ENCODE data around the gene FTSJ3. TPM values are rescaled to one million over a fixed set of nuclear protein-coding genes. Genes with fewer than 3 reads are reported as not detected.

FTSJ3 gene
- total RNA-seq, 1 experiment from 2014 or later = 75.9 TPM

DNA sequence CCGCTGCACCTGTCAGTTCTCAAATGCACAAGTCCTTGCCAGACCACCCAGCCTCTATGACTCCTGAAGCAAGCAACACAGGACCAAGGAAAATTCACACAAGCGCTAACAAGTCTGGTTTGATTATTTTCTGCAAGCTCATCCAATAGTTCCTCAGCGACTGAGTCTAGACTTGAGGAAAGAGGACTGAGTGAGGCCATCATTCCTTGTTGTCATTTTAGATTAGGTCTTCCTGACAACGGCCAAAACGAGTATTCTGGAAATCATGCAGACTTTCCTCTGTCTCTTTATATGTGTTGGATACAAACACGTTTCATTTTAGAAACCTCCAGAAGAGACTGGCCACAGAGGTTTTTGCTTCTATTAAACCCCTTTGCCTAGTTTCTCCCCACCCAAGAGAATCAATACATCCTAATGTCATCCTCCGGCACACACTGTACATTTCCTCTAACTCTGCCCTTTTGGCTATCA, 54.6 kb downstream of the FTSJ3 start:
- peak overlapping the region; percentile 76 for H3K4me3 Mint-ChIP-seq (ENCODE audit: unreplicated experiment)
- TF ChIP-seq, protein P1, sequence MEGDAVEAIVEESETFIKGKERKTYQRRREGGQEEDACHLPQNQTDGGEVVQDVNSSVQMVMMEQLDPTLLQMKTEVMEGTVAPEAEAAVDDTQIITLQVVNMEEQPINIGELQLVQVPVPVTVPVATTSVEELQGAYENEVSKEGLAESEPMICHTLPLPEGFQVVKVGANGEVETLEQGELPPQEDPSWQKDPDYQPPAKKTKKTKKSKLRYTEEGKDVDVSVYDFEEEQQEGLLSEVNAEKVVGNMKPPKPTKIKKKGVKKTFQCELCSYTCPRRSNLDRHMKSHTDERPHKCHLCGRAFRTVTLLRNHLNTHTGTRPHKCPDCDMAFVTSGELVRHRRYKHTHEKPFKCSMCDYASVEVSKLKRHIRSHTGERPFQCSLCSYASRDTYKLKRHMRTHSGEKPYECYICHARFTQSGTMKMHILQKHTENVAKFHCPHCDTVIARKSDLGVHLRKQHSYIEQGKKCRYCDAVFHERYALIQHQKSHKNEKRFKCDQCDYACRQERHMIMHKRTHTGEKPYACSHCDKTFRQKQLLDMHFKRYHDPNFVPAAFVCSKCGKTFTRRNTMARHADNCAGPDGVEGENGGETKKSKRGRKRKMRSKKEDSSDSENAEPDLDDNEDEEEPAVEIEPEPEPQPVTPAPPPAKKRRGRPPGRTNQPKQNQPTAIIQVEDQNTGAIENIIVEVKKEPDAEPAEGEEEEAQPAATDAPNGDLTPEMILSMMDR (IDR thresholded peaks at IDR 0.05; ENCODE audit: insufficient read depth in 1 of 2, low read depth in 1 of 2, low read length in 1 of 2, severe bottlenecking in 1 of 2, unreplicated experiment in 1 of 2) = no peak

More for the DNA sequence above, 54.6 kb downstream of the FTSJ3 start:
- Histone ChIP-seq H3K4me1 (no peaks in the 10 kb centered on the region; the same call in 1 of the 2 replicates), H3K9me3 (no peaks in the 10 kb centered on the region), H3K4me3 (ENCODE audit: low read depth, low read length) (peak overlapping the region; percentile 100), H3K27me3 (replicated peaks; ENCODE audit: control insufficient read depth, insufficient read depth, low read length) (no peaks in the 10 kb centered on the region), H3K36me3 (ENCODE audit: control insufficient read depth, insufficient read depth, low read length) (peaks cover 1% of the 10 kb centered on the region; the same call in 1 of the 2 replicates)
- peaks cover 27% of the 10 kb centered on the region for H3K4me1 Mint-ChIP-seq (ENCODE audit: low read depth, unreplicated experiment)
- H3K36me3 Mint-ChIP-seq (ENCODE audit: insufficient read depth, unreplicated experiment) = peaks cover 89% of the 10 kb centered on the region
- peaks cover 9% of the 10 kb centered on the region for H3K9me3 Mint-ChIP-seq (ENCODE audit: unreplicated experiment)
- H3K27me3 Mint-ChIP-seq (ENCODE audit: insufficient read depth, unreplicated experiment) = no peaks in the 10 kb centered on the region
- intact Hi-C loops (cut with micrococcal nuclease; ENCODE audit: unreplicated experiment) = loop anchor here (1.0 to 5.0 kb wide), 2 partner anchors 32 to 54 kb away; partner anchors contain the start of genes FTSJ3, PSMC5 and STRADA
- POLR2A ChIA-PET = interaction anchor here (0.5 to 1.7 kb wide), 15 partner anchors 8 to 1909 kb away, joined by 3 to 31 read pairs (median 5); partner anchors contain the start of genes BRIP1, DCAF7, MAP3K3 and PSMC5
- DNase-seq = no peak
- peak overlapping the region; percentile 100 for H3K27ac Mint-ChIP-seq (ENCODE audit: unreplicated experiment)
- BruUV-seq (replicated peaks) = TSS peak; percentile 78
- CTCF ChIA-PET = interaction anchor here (0.6 to 1.7 kb wide), 3 partner anchors 76 to 1328 kb away, joined by 3 to 12 read pairs (median 3); no protein-coding TSS in a partner anchor

Other genes starting within 250 kb of the FTSJ3 start
- gene TACO1, start 226.8 kb downstream of the FTSJ3 start, total RNA-seq (2022) = 27.9 and 29.1 TPM in 2 replicates
- gene MAP3K3, start 205.2 kb downstream of the FTSJ3 start, total RNA-seq (2022) = 15.3 and 16.2 TPM in 2 replicates
- 4.1 and 5.1 TPM in 2 replicates for gene LIMD2, start 127.5 kb downstream of the FTSJ3 start, total RNA-seq (2022)
- gene STRADA, start 85.9 kb downstream of the FTSJ3 start, total RNA-seq (2022) = 23.4 and 24.7 TPM in 2 replicates
- 125 and 129 TPM in 2 replicates for gene CCDC47, start 54.1 kb downstream of the FTSJ3 start, total RNA-seq (2022)
- 179 and 183 TPM in 2 replicates for gene DDX42, start 53.5 kb downstream of the FTSJ3 start, total RNA-seq (2022)
- gene PSMC5, start 232 bp downstream of the FTSJ3 start, total RNA-seq (2022) = 197 TPM in 2 replicates
- gene SMARCD2, start 15.0 kb upstream of the FTSJ3 start, total RNA-seq (2022) = 134 TPM in 2 replicates
- not detected in 2 replicates for gene CSH2, start 46.0 kb upstream of the FTSJ3 start, total RNA-seq (2022)
- gene GH2, start 54.3 kb upstream of the FTSJ3 start, total RNA-seq (2022) = not detected in 2 replicates
- not detected in 2 replicates for gene CSH1, start 68.9 kb upstream of the FTSJ3 start, total RNA-seq (2022)
- gene CSHL1, start 83.6 kb upstream of the FTSJ3 start, total RNA-seq (2022) = not detected in 2 replicates
- gene GH1, start 91.2 kb upstream of the FTSJ3 start, total RNA-seq (2022) = not detected in 2 replicates
- gene CD79B, start 104.7 kb upstream of the FTSJ3 start, total RNA-seq (2022) = not detected in 2 replicates
- gene SCN4A, start 145.3 kb upstream of the FTSJ3 start, total RNA-seq (2022) = not detected in 2 replicates
- gene PRR29, start 170.7 kb upstream of the FTSJ3 start, total RNA-seq (2022) = not detected in 2 replicates
- gene ICAM2, start 193.0 kb upstream of the FTSJ3 start, total RNA-seq (2022) = 1.9 and 2.0 TPM in 2 replicates

Measured in Caco-2 (cell line).